Body of pancreas (tissue), 4 donors: ENCODE results near the gene PSMD3. TPM values are rescaled to one million over a fixed set of nuclear protein-coding genes. Genes with fewer than 3 reads are reported as not detected.

Experiments
- ATAC-seq: fragments of 150-250 bp; one replicate; pipeline ENCODE4 v1.9.1; 2016
- DNase-seq, 4 donors: peaks; one replicate each; pipeline ENCODE4 v3.0.0-alpha.2; 2019
- H3K27ac ChIP-seq, 4 donors: fragments of 200-600 bp; sonication (generic); 1 replicate in 3 of 4; 2 replicates in 1 of 4; pipeline versions ENCODE4 v1.5.1 to v1.6.1; 2016 to 2019; ENCODE audit warnings: mild to moderate bottlenecking in 1 of 4, mixed read lengths in 1 of 4, moderate library complexity in 1 of 4
- H3K27me3 ChIP-seq, 2 donors: fragments of 200-600 bp; sonication (generic); one replicate each; pipeline ENCODE4 v1.6.0; 2016; ENCODE audit warnings: mild to moderate bottlenecking in 1 of 2
- H3K36me3 ChIP-seq, 2 donors: fragments of 200-600 bp; sonication (generic); replicated peaks in 1 of 2; 2 replicates each; pipeline ENCODE4 v1.5.1; 2016; ENCODE audit warnings: low read depth in 2 of 2; ENCODE audit not compliant: insufficient read depth in 1 of 2
- H3K4me1 ChIP-seq: fragments of 200-600 bp; sonication (generic); one replicate; pipeline ENCODE4 v1.6.0; 2016
- H3K4me3 ChIP-seq, 2 donors: fragments of 200-600 bp; sonication (generic); 1 replicate in 1 of 2; 2 replicates in 1 of 2; pipeline ENCODE4 v1.5.1; 2016 to 2019
- H3K9me3 ChIP-seq, 3 donors: fragments of 200-600 bp; sonication (generic); 1 replicate in 2 of 3; 2 replicates in 1 of 3; pipeline ENCODE4 v1.5.1; 2016
- POLR2A ChIP-seq, 3 donors: fragments of 450-650 bp; IDR thresholded peaks; one replicate each; pipeline ENCODE4 v1.6.1; 2016; ENCODE audit warnings: antibody characterized with exemption in 3 of 3, mild to moderate bottlenecking in 2 of 3
- WGBS, 2 donors: methylation state at CpG; one replicate each; pipeline ENCODE4 v1.1.5; 2017; 5-methylcytosine and 5-hydroxymethylcytosine counted together
- intact Hi-C: fragments of 100-400 bp; cut with DNase I; formaldehyde crosslinking; loops from one replicate; pipeline ENCODE4 v1.15.1; 2023
- total RNA-seq, 2 donors: library from RNA; depleted of rRNA; stranded (reverse); fragments of >200 nt; gene quantifications; one replicate each; pipeline ENCODE4 v1.1.0, GENCODE V29; 2016
- TF ChIP-seq, protein P1 (sequence below), 7 experiments: fragments of 450-650 bp in 4 of 7; fragments of 200-600 bp in 3 of 7; sonication (generic) in 3 of 7; IDR thresholded peaks; one replicate each; pipeline ENCODE4 v1.5.1; 2016 to 2019; ENCODE audit warnings: antibody characterized with exemption in 7 of 7

The PSMD3 gene
- total RNA-seq, 2 donors from 2014 or later: 39.6 to 40.2 TPM

DNA sequence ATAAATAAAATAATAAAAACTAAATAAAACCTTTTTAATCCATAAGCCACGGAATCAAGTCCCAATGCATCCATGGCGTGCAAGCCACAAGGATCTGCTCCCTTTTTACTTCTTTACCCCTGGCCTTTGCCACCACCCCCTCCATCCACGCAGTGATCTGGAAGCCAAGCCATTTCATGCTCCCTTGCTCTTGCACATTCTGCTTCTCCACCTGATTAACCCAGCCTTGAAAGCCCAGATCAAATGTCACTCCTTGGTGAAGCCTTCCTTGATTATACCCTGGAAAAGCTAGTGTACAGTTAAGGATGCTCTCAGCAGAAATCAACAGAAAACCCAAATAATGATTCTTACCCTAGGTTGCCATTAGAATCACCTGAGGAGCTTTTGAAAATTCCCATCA, 43.2 kb upstream of the PSMD3 start:
- Histone ChIP-seq H3K36me3 (no peaks in the 10 kb centered on the region), H3K27me3 (no peaks in the 10 kb centered on the region), H3K4me3 (no peak overlapping the region), H3K27ac (no peak overlapping the region), H3K4me1 (no peaks in the 10 kb centered on the region), H3K9me3 (no peaks in the 10 kb centered on the region)
- 93 to 94% methylated on average over 3 of the region's 3 CpGs for WGBS, 2 donors
- DNase-seq (no peak), ATAC-seq (no peak)
- intact Hi-C loops: no loop called here
- TF ChIP-seq, protein P1, sequence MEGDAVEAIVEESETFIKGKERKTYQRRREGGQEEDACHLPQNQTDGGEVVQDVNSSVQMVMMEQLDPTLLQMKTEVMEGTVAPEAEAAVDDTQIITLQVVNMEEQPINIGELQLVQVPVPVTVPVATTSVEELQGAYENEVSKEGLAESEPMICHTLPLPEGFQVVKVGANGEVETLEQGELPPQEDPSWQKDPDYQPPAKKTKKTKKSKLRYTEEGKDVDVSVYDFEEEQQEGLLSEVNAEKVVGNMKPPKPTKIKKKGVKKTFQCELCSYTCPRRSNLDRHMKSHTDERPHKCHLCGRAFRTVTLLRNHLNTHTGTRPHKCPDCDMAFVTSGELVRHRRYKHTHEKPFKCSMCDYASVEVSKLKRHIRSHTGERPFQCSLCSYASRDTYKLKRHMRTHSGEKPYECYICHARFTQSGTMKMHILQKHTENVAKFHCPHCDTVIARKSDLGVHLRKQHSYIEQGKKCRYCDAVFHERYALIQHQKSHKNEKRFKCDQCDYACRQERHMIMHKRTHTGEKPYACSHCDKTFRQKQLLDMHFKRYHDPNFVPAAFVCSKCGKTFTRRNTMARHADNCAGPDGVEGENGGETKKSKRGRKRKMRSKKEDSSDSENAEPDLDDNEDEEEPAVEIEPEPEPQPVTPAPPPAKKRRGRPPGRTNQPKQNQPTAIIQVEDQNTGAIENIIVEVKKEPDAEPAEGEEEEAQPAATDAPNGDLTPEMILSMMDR (IDR thresholded peaks at IDR 0.05): no peak
- no peak for TF ChIP-seq POLR2A (IDR thresholded peaks at IDR 0.05)

DNA sequence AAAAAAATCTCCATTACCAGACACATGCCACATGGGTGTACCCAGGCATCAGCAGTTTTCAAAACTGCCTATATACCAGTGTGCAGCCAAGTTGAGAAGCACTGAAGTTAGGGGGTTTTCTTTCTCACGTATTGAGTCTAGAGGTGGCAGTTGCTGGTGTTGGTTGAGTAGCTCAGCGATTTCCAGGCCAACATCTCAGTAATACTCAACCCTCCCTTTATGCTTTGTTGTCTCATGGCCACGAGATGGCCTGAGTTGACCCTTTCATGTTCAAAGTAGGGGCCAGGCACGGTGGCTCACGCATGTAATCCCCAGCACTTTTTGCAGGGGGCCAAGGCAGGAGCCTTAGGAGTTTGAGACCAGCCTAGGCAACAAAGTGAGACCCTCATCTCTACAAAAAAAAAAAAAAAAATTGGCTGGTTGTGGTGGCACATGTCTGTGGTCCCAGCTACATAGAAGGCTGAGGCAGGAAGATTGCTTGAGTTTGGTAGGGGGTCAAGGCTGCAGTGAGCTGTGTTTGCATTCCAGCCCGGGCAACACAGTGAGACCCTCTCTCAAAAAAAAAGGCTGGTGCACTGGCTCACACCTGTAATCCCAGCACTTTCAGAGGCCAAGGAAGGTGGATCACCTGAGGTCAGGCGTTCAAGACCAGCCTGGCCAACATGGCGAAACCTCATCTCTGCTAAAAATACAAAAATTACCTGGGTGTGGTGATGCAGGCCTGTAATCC, 42.3 kb upstream of the PSMD3 start:
- intact Hi-C loops: no loop called here
- H3K27ac ChIP-seq: no peak overlapping the region
- no peak overlapping the region for H3K4me3 ChIP-seq
- no peaks in the 10 kb centered on the region for H3K36me3 ChIP-seq
- H3K4me1 ChIP-seq: no peaks in the 10 kb centered on the region
- TF ChIP-seq, protein P1 (IDR thresholded peaks at IDR 0.05): no peak
- TF ChIP-seq POLR2A (IDR thresholded peaks at IDR 0.05): no peak
- ATAC-seq (no peak), DNase-seq (no peak)
- no peaks in the 10 kb centered on the region for H3K27me3 ChIP-seq
- 60 to 64% methylated on average over 8 of the region's 8 CpGs for WGBS, 2 donors
- no peaks in the 10 kb centered on the region for H3K9me3 ChIP-seq

DNA sequence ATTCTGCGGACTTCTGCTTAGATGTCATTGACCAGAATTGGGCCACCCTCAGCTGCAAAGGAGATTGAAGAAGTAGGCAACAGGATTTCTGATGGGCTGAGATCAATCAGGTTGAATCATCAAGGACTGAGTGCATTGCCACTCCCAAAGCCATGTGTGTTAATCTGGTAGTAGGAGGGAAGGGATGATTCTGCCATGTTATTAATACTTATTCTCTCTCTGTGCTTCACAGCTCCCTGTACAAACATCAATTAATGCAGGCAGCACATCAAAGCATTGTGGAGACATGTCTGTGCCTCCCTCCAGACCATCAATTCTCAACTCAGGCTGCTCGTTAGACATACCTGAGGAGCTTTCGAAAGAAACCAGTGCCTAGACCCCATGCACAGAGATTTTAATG, 41.5 kb upstream of the PSMD3 start:
- H3K27ac ChIP-seq: no peak overlapping the region
- intact Hi-C loops: no loop called here
- DNase-seq (no peak), ATAC-seq (no peak)
- no peaks in the 10 kb centered on the region for H3K27me3 ChIP-seq
- TF ChIP-seq, protein P1 (IDR thresholded peaks at IDR 0.05): no peak
- no peak for TF ChIP-seq POLR2A (IDR thresholded peaks at IDR 0.05)
- H3K4me3 ChIP-seq: no peak overlapping the region
- no peaks in the 10 kb centered on the region for H3K36me3 ChIP-seq
- 82 to 90% methylated on average over 3 of the region's 3 CpGs for whole genome bisulfite sequencing, 2 donors
- no peaks in the 10 kb centered on the region for H3K4me1 ChIP-seq
- no peaks in the 10 kb centered on the region for H3K9me3 ChIP-seq

DNA sequence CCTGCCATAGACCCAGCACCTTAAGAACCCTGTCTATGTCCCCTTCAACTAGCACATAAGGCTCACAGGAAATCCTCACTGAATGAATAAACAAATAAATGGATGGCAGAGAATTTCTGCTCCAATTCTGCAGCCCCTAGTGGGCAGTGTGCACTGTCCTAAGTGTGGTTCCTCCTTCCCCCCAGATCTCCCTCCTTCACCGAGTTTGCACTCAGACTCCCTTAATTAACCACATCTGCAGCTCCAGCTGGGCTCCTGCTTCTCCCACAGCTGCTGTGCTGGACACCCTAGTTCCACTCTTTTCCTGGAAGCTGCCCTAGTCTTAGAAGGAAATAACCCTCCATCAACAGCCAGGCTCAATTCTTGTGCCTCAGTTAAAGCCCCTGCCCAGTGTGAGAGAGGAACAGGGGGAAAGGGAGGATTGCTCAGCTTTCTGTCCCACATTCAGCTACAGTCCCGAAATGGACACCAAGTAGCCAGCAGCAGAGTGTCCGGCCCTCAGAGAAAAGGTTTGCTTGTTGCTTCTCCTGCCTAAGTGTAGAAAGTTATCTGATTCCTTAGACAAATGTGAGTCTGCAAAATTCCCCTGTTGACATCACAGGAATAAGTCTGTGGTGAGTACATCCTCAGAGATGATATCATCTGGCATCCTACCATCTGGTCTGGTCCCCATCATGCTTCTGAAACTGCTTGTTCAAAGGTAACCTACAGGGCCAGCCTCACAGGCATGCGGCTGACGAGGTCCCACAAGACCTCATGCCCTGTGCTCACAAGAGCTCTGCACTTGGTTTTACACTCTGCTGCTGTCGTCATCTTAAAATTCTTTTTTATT, 40.8 kb upstream of the PSMD3 start:
- Histone ChIP-seq H3K9me3 (no peaks in the 10 kb centered on the region), H3K27ac (no peak overlapping the region), H3K27me3 (no peaks in the 10 kb centered on the region), H3K4me3 (no peak overlapping the region), H3K36me3 (no peaks in the 10 kb centered on the region), H3K4me1 (no peaks in the 10 kb centered on the region)
- WGBS, 2 donors: 53 to 69% methylated on average over 6 of the region's 6 CpGs
- no peak for TF ChIP-seq POLR2A (IDR thresholded peaks at IDR 0.05)
- TF ChIP-seq, protein P1 (IDR thresholded peaks at IDR 0.05): peak in 1 of 7 experiments; percentile 10
- intact Hi-C loops: no loop called here
- peak in 1 of 4 donors; percentile 12 for DNase-seq
- peak; percentile 15 for ATAC-seq
